ENCODE results near the gene NRN1L.

NRN1L gene

GRCh38 chr16:67864594-67864993 is 20.1 kb upstream of the NRN1L start:
- DNase-seq: no peak
- Mint-ChIP-seq H3K27me3 (ENCODE audit: low read depth, poor library complexity) (peaks cover 3% of the 10 kb centered on the region), H3K36me3 (ENCODE audit: low read depth) (peaks cover 25% of the 10 kb centered on the region), H3K9me3 (no peaks in the 10 kb centered on the region), H3K4me3 (no peak overlapping the region), H3K4me1 (peaks cover 6% of the 10 kb centered on the region), H3K27ac (no peak overlapping the region)
- TF ChIP-seq CTCF (IDR thresholded peaks at IDR 0.05): no peak

- DNase-seq: no peak
- Mint-ChIP-seq H3K9me3 (no peaks in the 10 kb centered on the region), H3K36me3 (ENCODE audit: low read depth) (peaks cover 27% of the 10 kb centered on the region)
These were observed 19.4 kb upstream of the NRN1L start for GRCh38 chr16:67865318-67865717.

GRCh38 chr16:67868290-67868689 is 16.4 kb upstream of the NRN1L start:
- no peak overlapping the region for H3K27ac Mint-ChIP-seq
- no peaks in the 10 kb centered on the region for H3K9me3 Mint-ChIP-seq
- TF ChIP-seq CTCF (IDR thresholded peaks at IDR 0.05): no peak
- peaks cover 7% of the 10 kb centered on the region for H3K4me1 Mint-ChIP-seq
- no peaks in the 10 kb centered on the region for H3K27me3 Mint-ChIP-seq (ENCODE audit: low read depth, poor library complexity)
- H3K36me3 Mint-ChIP-seq (ENCODE audit: low read depth): peaks cover 27% of the 10 kb centered on the region
- DNase-seq: no peak
- no peak overlapping the region for H3K4me3 Mint-ChIP-seq

More at GRCh38 chr16:67865318-67865717, 19.4 kb upstream of the NRN1L start:
- Mint-ChIP-seq H3K4me3 (no peak overlapping the region), H3K27ac (no peak overlapping the region), H3K27me3 (ENCODE audit: low read depth, poor library complexity) (peaks cover 3% of the 10 kb centered on the region), H3K4me1 (peaks cover 6% of the 10 kb centered on the region)
- TF ChIP-seq CTCF (IDR thresholded peaks at IDR 0.05): no peak

GRCh38 chr16:67869653-67870052 is 15.0 kb upstream of the NRN1L start:
- peaks cover 17% of the 10 kb centered on the region for H3K4me1 Mint-ChIP-seq
- H3K27ac Mint-ChIP-seq: no peak overlapping the region

GRCh38 chr16:67871256-67871655 is 13.4 kb upstream of the NRN1L start:
- no peak for TF ChIP-seq CTCF (IDR thresholded peaks at IDR 0.05)
- Mint-ChIP-seq H3K9me3 (no peaks in the 10 kb centered on the region), H3K4me1 (peaks cover 28% of the 10 kb centered on the region), H3K27ac (peak overlapping the region; percentile 49), H3K4me3 (peak overlapping the region; percentile 94), H3K36me3 (ENCODE audit: low read depth) (peaks cover 17% of the 10 kb centered on the region), H3K27me3 (ENCODE audit: low read depth, poor library complexity) (no peaks in the 10 kb centered on the region)
- DNase-seq: no peak

More at GRCh38 chr16:67869653-67870052, 15.0 kb upstream of the NRN1L start:
- DNase-seq: no peak
- no peak for TF ChIP-seq CTCF (IDR thresholded peaks at IDR 0.05)
- H3K9me3 Mint-ChIP-seq: no peaks in the 10 kb centered on the region
- H3K4me3 Mint-ChIP-seq: no peak overlapping the region
- H3K36me3 Mint-ChIP-seq (ENCODE audit: low read depth): peaks cover 24% of the 10 kb centered on the region
- H3K27me3 Mint-ChIP-seq (ENCODE audit: low read depth, poor library complexity): no peaks in the 10 kb centered on the region

GRCh38 chr16:67872131-67872630 is 12.5 kb upstream of the NRN1L start:
- DNase-seq: no peak
- Mint-ChIP-seq H3K27me3 (ENCODE audit: low read depth, poor library complexity) (no peaks in the 10 kb centered on the region), H3K4me3 (peak overlapping the region; percentile 94), H3K4me1 (peaks cover 28% of the 10 kb centered on the region), H3K27ac (peak overlapping the region; percentile 97), H3K9me3 (no peaks in the 10 kb centered on the region), H3K36me3 (ENCODE audit: low read depth) (peaks cover 18% of the 10 kb centered on the region)
- TF ChIP-seq CTCF (IDR thresholded peaks at IDR 0.05): no peak
